NCI-H2029 (cell line): ENCODE measurements around the gene TRIM52.

ENCODE experiments used
- DNase-seq: peaks from one replicate; lab custom pipeline; 2025; lab: John Stamatoyannopoulos, UW

TRIM52 gene

GRCh38 chr5:181258576-181258975 is 2.4 kb downstream of the TRIM52 start:
- no peak for DNase-seq

GRCh38 chr5:181255836-181256578 is 4.9 kb downstream of the TRIM52 start:
- no peak for DNase-seq

GRCh38 chr5:181255276-181255675 is 5.7 kb downstream of the TRIM52 start:
- DNase-seq = no peak

GRCh38 chr5:181248277-181248676 is 12.7 kb downstream of the TRIM52 start:
- no peak for DNase-seq

GRCh38 chr5:181246276-181247049 is 14.5 kb downstream of the TRIM52 start:
- DNase-seq = no peak

GRCh38 chr5:181245427-181246275 is 15.3 kb downstream of the TRIM52 start:
- no peak for DNase-seq

- no peak for DNase-seq
Measured at GRCh38 chr5:181243564-181244343, 17.2 kb downstream of the TRIM52 start, which contains the start of gene RACK1. Gene RACK1, minus strand, starts transcription at chr5:181243906. Its CDS starts 106 bp downstream, at chr5:181243800.

GRCh38 chr5:181243018-181243563 is 17.9 kb downstream of the TRIM52 start:
- DNase-seq = no peak

- DNase-seq = no peak
Measured at GRCh38 chr5:181242031-181242451, 18.9 kb downstream of the TRIM52 start.

- DNase-seq = no peak
Measured at GRCh38 chr5:181241393-181241975, 19.5 kb downstream of the TRIM52 start.

- DNase-seq = no peak
Measured at GRCh38 chr5:181239062-181239663, 21.8 kb downstream of the TRIM52 start.

GRCh38 chr5:181237729-181238385 is 23.1 kb downstream of the TRIM52 start:
- no peak for DNase-seq

GRCh38 chr5:181236954-181237641 is 23.8 kb downstream of the TRIM52 start:
- DNase-seq = no peak

- no peak for DNase-seq
Measured at GRCh38 chr5:181236471-181236870, 24.5 kb downstream of the TRIM52 start.

GRCh38 chr5:181235689-181236366 is 25.1 kb downstream of the TRIM52 start:
- DNase-seq = no peak

GRCh38 chr5:181235323-181235688 is 25.6 kb downstream of the TRIM52 start:
- no peak for DNase-seq

- no peak for DNase-seq
Measured at GRCh38 chr5:181234455-181235306, 26.3 kb downstream of the TRIM52 start.
